DND-41 (cell line): Measurements from ENCODE around the gene MPV17L2.

Experiments used
- CTCF ChIP-seq: IDR thresholded peaks from 2 replicates; pipeline ENCODE4 v1.5.1; 2012; ENCODE audit warnings: borderline replicate concordance, low read length, moderate library complexity, mild to moderate bottlenecking; ENCODE audit not compliant: poor library complexity, severe bottlenecking; ENCODE audit errors: extremely low read depth
- EZH2 ChIP-seq: IDR thresholded peaks from 3 replicates; pipeline ENCODE4 v1.6.1; 2012; ENCODE audit warnings: borderline replicate concordance, low read depth, mild to moderate bottlenecking, moderate library complexity, low read length, inconsistent platforms; ENCODE audit not compliant: severe bottlenecking

- TF ChIP-seq CTCF (no peak), EZH2 (no peak)
Measured at GRCh38 chr19:18153556-18154134, 39.4 kb upstream of the MPV17L2 start.
